NCI-H128 (cell line): ENCODE measurements around the gene FUZ.

ENCODE experiments used
- DNase-seq: peaks from one replicate; lab custom pipeline; 2025; ENCODE audit not compliant: unreplicated experiment; lab: John Stamatoyannopoulos, UW

FUZ gene

DNA sequence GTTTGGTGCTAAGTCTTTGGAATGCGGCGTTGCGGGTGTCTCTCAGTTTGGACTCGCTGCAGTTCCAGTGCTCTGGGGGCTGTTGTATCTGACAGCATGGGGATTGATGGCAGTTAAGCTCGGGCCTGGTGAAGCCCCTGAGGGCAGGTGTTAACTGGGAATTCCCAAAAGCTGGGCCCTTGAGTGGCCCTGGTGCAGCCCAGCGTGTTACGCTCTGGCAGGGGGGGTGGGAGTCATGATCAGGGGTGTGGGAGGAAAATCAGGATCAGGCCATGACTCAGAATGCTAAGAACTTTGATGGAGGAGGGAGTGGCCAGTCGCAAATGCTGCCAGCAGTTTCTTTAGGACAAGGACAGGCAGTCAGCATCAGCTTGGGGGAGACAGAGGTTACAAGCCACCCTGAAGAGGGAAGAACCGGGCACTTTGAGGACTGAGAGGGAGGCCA lies 26.7 kb downstream of the FUZ start:
- DNase-seq, result no peak

DNA sequence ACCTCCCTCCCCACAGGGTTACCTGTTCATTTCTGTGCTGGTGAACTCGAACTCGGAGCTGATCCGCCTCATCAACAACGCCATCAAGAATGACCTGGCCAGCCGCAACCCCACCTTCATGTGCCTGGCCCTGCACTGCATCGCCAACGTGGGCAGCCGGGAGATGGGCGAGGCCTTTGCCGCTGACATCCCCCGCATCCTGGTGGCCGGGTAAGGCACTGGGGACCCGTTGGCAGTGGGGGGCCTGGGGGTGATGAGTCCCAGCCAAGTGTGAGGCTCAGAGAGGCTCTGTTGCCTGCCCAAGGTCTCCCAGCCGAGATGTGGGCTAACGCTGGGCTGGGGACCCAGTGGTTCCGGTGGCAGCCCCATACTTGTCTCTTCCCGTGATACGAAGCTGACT lies 30.6 kb downstream of the FUZ start:
- DNase-seq, result no peak

DNA sequence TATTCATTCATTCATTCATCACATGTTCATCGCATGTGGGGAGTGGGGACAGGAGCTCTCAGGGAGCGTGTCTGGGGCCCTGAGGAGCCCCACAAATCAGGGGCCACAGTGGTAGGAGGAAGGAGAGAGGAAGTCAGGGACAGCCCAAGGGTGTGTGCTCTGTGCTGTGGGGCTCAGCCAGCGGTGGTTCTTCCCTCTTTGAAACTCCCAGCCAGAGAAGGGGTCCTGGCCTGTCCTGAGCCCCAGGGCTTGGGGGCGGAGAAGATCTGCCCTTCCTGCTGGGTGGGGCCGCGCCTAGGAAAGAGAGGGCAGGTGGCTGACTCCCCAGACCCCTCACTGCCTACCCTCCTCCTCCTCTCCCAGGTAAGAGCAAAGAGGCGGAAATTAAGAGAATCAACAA lies 31.7 kb downstream of the FUZ start:
- no peak for DNase-seq

DNA sequence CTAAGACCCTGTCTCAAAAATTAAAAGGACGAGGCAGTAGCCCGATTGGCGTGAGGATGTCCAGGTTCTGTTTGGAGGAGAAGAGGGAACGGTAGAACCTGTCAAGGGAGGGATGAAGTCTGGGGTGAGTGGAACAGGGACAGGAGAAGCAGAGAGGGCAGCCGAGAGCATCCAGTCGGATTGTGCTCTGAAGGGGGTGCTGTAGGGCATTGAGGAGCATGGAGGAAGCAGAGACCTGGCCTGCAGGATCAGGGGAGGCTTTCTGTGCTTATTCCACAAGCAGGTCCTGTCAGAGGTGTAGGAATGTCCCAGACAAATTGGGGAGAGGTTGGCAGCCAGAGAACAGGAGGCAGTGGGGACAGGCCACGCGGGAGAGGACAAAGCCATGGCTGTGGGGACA lies 32.2 kb downstream of the FUZ start:
- no peak for DNase-seq

DNA sequence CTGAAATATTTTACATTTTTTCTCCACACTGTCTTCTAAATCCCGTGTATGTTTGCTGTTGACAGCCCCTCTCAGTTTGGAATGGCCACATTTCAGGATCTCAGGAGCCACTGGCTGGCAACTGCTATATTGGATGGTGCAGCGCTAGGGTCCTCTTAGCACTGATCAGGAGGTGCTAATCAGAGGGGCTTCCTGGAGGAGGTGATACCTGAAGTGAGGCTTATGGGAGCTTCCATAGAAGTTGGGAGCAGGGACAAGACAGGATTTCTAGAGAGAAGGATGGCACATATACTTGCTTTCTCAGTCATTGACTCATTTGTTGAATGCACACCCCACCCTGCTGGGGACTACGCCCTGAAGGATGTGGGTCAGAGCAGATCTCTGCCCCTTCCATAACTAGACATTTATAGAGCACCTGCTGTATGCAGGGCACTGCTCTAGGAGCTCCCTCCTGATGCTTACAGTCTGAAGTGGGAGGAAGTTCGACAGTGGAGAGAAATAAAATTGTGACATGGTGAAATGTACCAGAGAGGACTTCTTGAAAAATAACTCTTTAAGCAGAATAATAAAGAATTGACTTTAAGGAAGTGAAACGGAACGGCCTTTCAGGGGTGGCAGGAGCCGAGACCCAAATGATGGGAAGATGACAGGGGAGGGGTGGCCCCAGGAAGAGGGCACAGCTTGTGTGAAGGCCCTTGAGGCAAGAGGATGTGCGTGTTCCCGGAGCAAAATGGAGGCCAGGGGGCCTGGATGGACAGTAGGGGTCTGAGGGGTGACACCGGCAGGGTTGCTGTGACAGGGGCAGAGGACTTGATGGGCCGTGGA lies 33.1 kb downstream of the FUZ start:
- no peak for DNase-seq

DNA sequence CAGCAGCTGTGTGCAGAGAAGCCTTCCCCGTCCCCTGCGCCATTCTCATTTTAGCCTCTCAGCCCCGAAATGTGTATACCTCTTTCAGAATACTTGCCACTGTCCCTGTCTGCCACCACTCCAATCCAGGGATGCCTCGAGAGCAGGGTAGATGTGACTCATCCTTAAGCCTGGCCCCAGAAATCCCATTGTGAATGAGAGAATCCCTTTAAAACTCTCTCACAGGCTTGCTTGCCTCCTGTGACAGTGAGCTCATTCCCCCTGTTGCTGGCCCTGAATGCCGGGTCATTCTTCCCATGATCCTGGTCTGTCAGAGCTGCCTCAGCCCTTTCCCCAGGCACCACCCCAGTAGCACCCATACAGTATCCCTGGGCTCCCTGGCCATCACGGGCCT lies 36.7 kb downstream of the FUZ start:
- DNase-seq, result no peak

DNA sequence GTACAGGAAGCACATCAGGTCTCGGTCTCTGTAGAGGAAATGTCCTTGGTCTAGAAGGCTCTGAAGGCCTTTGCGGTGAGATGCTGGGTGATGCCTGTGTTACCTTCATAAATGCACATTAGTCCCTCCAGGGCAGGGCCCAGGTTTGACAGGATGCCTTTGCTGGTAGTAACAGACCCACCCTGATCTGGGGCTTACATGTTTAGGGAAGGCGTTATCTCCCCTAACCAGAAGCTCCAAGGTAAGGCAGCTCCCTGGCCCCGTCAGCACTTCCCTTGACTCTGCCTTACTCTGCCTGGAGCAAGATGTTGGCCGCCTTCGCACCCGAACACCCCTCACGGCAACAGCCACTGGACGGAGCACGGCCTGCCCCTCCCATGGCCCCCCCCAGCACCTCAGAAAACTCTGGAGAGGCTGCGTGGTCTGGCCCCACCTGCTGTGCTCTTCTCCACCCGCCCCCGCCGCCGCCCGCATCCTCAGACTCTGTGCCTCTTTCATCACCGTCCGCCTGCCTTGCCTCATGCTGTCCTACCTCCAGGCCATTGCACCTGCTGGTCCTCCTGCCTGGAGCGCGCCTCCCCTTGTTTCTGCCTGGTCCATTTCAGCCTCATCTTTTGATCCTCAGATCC lies 37.2 kb downstream of the FUZ start:
- DNase-seq, result no peak

DNA sequence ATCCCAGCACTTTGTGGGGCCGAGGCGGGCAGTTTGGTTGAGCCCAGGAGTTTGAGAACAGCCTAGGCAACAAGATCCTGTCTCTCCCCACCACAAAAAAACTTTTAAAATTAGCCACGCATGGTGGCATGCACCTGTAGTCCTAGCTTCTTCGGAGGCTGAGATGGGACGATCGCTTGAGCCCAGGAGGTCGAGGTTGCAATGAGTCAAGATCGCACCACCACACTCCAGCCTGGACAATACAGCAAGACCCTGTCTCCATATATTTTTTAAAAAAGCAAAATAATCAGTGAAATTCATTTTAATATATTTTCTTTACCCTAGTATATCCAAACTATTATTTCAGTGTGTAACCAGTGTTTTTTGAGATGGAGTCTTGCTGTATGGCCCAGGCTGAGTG lies 38.1 kb downstream of the FUZ start:
- DNase-seq, result no peak

DNA sequence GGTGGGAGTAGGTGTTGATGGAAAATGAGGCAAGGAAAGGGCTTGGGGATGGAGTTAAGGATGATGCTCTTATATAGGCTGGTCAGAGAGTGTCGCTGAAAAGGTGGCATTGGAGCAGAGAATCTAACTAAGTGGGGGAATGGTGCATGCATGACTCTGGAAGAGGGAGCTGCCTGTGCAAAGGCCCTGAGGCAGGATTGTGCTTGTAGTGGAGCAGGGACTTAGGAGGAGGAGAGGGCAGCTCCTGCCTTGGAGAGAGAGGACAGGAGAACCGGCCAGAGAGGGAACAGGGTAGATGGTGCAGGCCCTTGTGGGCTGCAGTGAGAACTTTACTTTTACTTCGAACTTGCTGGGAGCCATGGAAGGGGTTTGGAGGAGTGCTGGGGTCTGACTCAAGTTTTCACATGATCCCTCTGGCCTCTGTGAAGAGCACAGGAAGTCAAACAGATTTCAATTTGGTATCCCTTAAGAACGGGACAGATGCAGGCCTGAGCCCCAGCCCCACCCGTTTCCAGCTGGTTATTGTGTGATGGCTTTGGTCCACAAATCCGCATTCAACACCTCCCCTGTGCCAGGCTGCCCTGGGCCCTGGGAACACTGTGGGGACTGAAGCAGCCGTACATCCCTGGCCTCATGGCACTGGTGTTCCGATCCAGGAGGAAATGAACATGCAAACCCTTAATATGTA lies 39.3 kb downstream of the FUZ start:
- no peak for DNase-seq

DNA sequence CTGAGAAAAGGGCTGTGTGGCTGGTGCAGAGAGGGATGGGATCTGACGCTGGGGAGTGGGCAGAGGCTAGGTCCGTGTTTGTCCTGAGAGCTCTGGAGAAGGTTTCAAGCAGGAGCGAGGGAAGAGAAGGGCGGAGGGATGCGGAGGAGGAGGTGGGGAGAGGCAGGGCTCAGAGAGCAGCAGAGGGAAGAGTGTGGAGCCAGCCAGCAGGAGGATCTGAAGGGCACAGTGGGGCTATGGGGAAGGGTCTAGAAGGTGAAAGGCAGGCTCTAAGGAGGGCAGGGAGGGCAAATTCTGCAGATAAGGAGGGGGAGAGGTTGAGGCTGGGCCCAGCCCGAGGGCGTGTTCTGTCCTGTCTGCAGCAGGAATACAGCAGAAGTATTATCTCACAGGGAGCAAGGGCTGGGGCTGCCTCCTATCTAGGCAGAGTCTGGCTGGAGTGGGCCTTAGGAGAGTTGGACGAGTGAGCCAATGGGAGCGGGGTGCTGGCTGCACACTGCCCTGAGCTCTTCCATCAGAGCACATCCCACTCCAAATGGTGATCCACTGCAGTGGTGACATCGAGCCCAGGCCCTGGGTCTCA lies 40.2 kb downstream of the FUZ start:
- no peak for DNase-seq

DNA sequence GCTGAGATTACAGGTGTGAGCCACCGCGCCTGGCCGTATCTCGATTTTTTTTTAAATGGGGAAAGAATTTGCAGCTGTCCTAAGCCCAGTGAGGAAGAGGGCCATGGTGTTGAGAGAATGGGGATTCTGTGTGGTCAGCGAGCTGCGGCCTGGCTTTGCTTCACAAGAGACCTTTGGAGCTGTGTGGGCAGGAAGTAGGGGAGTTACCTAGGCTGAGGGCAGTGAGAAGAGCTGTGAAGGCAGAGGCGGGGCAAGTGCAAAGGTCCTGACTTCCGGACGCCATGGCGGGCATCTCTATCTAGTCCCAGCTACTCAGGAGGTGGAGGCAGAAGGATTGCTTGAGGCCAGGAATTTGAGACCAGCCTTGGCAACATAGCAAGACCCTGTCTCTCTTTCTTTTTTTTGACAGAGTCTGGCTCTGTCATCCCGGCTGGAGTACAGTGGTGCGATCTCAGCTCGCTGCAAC lies 41.4 kb downstream of the FUZ start:
- DNase-seq, result no peak

DNA sequence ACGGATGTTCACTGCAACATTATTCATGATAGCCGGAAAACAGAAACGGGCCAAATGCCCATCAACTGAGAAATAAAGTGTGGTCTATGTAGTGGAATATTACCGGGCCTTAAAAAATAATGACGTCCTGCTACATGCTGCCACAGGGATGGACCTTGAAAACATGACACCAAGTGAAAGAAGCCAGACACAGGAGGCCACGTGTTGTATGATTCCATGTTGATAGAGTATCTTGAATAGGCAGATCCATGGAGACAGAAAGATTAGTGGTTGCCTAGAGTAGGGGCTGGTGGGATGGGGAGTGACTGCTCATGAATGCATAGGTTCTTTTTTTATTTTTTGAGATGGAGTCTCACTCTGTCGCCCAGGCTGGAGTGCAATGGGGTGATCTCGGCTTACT lies 42.6 kb downstream of the FUZ start:
- DNase-seq, result no peak

DNA sequence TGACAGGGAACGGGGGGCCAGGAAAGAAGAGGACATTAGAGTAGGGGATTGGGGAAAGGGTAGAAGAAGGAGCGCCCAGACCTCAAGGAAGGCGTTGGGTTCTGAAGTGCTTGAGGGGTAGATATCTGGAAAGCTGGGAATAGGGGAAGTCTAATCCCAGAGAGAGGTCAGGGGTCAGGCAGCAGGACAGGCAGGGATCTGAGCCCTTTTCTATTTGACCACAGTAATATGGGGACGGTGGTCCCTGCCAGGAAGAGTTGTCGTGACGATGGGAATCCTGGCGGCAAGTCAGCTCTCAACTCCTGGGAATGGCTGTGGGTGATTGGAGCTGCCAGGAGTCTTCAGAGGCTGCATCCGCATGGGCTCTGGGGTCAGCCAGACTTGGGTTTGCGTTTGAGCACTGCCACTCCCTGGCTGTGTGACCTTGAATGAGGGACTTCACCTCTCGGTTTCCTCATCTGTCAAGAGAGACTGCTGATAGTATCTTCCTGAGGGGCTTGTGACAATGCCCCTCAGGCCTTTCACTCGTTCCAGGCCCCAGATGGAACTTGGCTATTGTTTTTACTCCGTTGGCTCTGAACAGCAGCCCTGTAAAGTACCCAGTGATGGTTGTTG lies 45.0 kb downstream of the FUZ start:
- DNase-seq, result no peak

DNA sequence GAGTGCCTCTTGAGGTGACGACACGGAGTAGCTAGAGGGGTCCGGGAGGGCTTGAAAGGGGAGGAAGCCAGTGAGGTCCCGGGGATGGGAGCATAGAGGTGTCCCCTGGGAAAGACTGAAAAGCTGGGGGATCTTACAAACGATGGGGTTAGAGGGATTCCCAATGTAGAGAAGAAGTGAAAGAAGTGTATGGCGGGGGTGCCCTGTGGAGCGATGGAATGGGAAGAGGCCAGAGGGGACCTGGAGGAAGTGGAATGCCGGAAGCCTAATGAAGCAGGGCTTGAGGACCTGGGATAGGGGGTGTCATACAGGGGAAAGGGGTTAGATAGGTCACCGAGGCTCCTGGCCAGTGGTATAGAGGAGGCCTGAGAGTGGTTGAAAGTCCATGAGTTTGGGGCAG lies 45.7 kb downstream of the FUZ start:
- DNase-seq, result no peak

DNA sequence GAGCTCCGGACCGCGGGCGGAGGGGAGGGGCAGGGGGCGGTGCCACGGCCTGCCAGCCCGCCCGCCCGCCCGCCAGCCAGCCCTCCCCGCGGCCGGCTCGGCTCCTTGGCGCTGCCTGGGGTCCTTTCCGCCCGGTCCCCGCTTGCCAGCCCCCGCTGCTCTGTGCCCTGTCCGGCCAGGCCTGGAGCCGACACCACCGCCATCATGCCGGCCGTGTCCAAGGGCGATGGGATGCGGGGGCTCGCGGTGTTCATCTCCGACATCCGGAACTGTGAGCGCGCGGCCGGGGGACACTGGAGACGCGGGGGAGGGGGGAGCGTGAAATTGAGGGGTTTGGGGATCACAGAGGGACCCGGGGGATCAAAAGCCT lies 46.2 kb downstream of the FUZ start, which contains the start of gene AP2A1:
Gene AP2A1, plus strand, starts transcription at position 72 of the 370 bp plus-strand sequence. Its CDS starts 133 bp downstream, at position 205.
- DNase-seq, result no peak

DNA sequence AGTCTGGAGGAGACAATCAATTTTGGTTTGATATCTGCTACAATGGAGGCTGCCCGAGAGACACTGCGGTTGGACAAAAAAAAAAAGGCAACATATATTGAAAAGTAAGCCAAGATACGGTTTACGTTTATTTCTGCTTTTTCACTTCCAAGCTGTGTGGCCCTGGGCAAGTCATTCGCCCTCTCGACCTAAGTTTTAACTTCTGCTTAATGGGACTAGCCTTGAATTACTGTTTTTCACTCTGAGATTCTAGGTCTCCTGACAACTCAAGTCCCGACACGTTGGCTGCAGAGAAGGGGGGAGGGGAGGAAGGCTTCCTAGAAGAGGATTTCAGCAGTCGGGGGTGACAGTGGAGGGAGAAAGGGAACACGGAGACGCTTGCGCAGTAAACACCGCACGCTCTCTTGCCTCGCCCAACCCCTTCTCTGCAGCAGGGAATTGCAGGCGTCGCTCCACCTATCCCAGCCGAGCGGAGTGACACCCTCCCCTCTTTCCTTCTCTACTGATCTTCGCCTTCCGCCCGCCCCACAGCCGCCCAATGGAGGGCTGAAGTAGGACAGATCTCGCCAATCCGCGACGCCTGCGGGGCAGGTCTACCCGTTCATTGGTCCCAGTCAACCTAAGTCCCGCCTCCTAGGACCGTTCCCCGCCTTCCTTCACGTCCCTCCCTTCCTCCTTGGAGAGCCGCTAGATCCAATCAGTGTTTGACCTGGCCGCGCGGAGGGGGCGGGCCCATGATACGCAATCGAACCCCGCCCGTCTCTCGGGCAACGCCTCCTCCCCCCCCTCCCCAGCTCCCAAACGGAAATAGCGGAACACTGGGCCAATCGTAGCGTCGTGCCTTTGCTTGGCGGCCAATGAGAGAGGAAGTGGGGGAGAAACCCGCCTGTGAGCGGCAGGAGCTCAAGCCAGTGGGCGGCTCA lies 46.8 kb downstream of the FUZ start:
- peak; percentile 99 for DNase-seq

DNA sequence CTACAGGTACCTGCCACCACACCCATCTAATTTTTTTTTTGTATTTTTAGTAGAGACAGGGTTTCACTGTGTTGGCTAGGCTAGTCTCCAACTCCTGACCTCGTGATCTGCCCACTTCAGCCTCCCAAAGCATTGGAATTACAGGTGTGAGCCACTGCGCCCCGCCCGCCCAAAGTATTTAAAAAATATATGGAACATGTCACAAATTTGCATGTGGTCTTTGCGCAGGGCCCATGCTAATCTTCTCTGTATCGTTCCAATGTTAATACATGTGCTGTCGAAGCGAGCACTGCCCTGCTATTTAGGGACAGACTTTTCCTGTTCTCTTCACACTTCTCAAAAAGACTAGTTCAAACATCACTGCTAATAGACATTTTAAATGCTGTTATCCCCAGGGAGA lies 48.8 kb downstream of the FUZ start:
- DNase-seq, result no peak

DNA sequence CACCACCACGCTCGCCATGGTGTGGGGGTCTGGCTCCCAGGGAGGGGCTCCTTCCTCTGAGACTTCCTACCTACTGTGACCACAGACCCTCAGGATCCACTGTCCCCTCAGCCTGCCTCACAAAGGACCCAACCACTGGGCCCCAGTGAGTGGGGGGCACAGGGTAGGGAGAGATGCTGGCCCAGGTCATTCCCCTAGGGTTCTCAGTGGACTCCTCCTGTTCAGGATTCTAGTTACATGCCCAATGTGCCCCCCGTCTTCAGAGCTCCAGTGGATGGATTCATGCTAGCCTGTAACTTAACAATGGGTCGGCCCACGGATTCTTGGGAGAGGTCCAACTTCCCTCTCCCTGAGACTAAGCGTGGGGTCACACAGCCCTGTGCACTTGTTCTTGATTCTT lies 49.9 kb downstream of the FUZ start, which contains the start of gene TSKS:
Gene TSKS, minus strand, starts transcription at position 77 of the 400 bp plus-strand sequence. Its CDS starts 59 bp downstream, at position 18.
- DNase-seq, result no peak

DNA sequence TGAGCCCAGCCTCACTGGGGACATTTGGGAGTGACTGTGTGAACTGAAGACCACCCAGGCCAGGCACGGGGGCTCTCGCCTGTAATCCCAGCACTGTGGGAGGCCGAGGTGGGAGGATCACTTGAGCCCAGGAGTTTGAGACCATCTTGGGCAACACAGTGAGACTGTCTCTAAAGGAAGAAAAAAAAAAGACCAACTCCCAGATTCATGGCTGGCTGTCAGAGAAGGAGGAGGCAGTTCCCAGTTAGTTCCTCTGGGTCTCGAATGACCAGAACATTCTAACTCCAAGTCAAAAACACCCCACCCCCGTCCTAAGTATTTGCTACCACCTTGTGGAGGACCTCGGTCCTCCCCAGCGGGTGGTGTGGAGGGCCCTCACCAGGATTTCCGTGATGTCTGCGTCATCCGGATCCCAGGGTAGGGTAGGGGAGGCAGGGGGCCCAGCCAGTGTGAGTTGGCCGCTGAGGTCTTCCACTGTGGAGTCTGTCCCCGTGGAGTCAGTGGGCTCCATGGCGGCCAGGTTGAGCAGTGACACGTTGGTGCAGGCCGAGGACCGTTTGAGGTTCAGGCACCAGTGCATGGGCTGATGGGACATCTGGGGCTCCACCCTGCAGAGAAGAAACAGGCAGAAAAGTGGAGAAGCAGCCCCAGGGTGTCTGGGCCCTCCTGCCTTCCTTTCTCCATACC lies 51.3 kb downstream of the FUZ start:
- DNase-seq, result no peak
